HG03103 (cell line): ENCODE results near the gene LRRC36.

Source experiments
- ATAC-seq: cut with Tn5 transposase; IDR thresholded peaks from one replicate; pipeline ENCODE4 v1.9.1; 2021; ENCODE audit warnings: low read depth; ENCODE audit not compliant: unreplicated experiment

LRRC36 gene

GRCh38 chr16:67421030-67421429 is 94.4 kb downstream of the LRRC36 start:
- no peak for ATAC-seq

- no peak for ATAC-seq
These were observed 96.4 kb downstream of the LRRC36 start for GRCh38 chr16:67423015-67423414.

- no peak for ATAC-seq
These were observed 97.1 kb downstream of the LRRC36 start for GRCh38 chr16:67423611-67424260.

GRCh38 chr16:67424261-67424615 is 97.6 kb downstream of the LRRC36 start:
- ATAC-seq: no peak

- no peak for ATAC-seq
These were observed 98.4 kb downstream of the LRRC36 start for GRCh38 chr16:67425061-67425460.

GRCh38 chr16:67425580-67425979 is 99.0 kb downstream of the LRRC36 start:
- ATAC-seq: no peak

GRCh38 chr16:67426022-67426421 is 99.4 kb downstream of the LRRC36 start:
- ATAC-seq: no peak

- no peak for ATAC-seq
These were observed 100.3 kb downstream of the LRRC36 start for GRCh38 chr16:67426950-67427349.

- no peak for ATAC-seq
These were observed 101.6 kb downstream of the LRRC36 start for GRCh38 chr16:67428146-67428731.

- ATAC-seq: no peak
These were observed 102.6 kb downstream of the LRRC36 start for GRCh38 chr16:67429053-67429798.

- ATAC-seq: no peak
These were observed 103.3 kb downstream of the LRRC36 start for GRCh38 chr16:67429799-67430503.

- no peak for ATAC-seq
These were observed 103.9 kb downstream of the LRRC36 start for GRCh38 chr16:67430504-67430976.

- no peak for ATAC-seq
These were observed 104.6 kb downstream of the LRRC36 start, which contains the start of gene HSD11B2 for GRCh38 chr16:67430977-67431774. Gene HSD11B2 (plus strand): TSS chr16:67431121. CDS start chr16:67431249, 128 bp downstream.

GRCh38 chr16:67431775-67432505 is 105.3 kb downstream of the LRRC36 start:
- no peak for ATAC-seq

GRCh38 chr16:67432506-67432890 is 105.9 kb downstream of the LRRC36 start:
- ATAC-seq: no peak

- no peak for ATAC-seq
These were observed 106.6 kb downstream of the LRRC36 start for GRCh38 chr16:67433131-67433719.
